HepG2 (cell line): ENCODE data around the gene TUBB. TPM values are rescaled to one million over a fixed set of nuclear protein-coding genes. Genes with fewer than 3 reads are reported as not detected.

Experiments used
- ARNT ChIP-seq: fragments of 450-650 bp; IDR thresholded peaks from 2 replicates; pipeline ENCODE4 v1.6.1; 2017
- CREB1 ChIP-seq, 2 experiments: fragments of 450-650 bp in 1 of 2; IDR thresholded peaks; 2 replicates each; pipeline ENCODE4 v1.6.1; 2016 to 2017; ENCODE audit warnings: control low read depth in 1 of 2, mild to moderate bottlenecking in 1 of 2, missing compliant biosample characterization in 1 of 2, missing genetic modification characterization in 1 of 2
- DBP ChIP-seq: sonication (generic); formaldehyde crosslinking; IDR thresholded peaks from 2 replicates; pipeline ENCODE4 v1.4.0; 2020; ENCODE audit warnings: missing genetic modification reagents; ENCODE audit errors: not compliant biosample characterization
- FOXC1 ChIP-seq: sonication (generic); formaldehyde crosslinking; IDR thresholded peaks from 2 replicates; pipeline ENCODE4 v1.8.0; 2022; ENCODE audit warnings: mild to moderate bottlenecking, missing genetic modification reagents, borderline replicate concordance
- GLI4 ChIP-seq: sonication (generic); formaldehyde crosslinking; IDR thresholded peaks from 2 replicates; pipeline ENCODE4 v1.5.1; 2020; ENCODE audit warnings: missing genetic modification reagents, mild to moderate bottlenecking, moderate library complexity, borderline replicate concordance
- KLF13 ChIP-seq: sonication (generic); formaldehyde crosslinking; IDR thresholded peaks from 2 replicates; pipeline ENCODE4 v1.4.0; 2020; ENCODE audit warnings: mild to moderate bottlenecking, missing genetic modification reagents
- PCBP2 ChIP-seq: fragments of 200-400 bp; formaldehyde crosslinking; optimal IDR thresholded peaks from 2 replicates; pipeline ENCODE3; 2018; ENCODE audit warnings: low read length, low read depth; ENCODE audit not compliant: poor library complexity, severe bottlenecking
- SNAPC2 ChIP-seq: sonication (generic); formaldehyde crosslinking; IDR thresholded peaks from 2 replicates; pipeline ENCODE4 v1.8.1; 2022; ENCODE audit warnings: mild to moderate bottlenecking, missing genetic modification reagents
- SP5 ChIP-seq: IDR thresholded peaks from 2 replicates; pipeline ENCODE4 v1.6.1; 2016; ENCODE audit warnings: low read depth, borderline replicate concordance
- STAG1 ChIP-seq: sonication (generic); formaldehyde crosslinking; IDR thresholded peaks from 2 replicates; pipeline ENCODE4 v1.4.0; 2020; ENCODE audit warnings: missing genetic modification reagents
- TCF12 ChIP-seq, 2 experiments: fragments of 450-650 bp in 1 of 2; sonication (generic) in 1 of 2; formaldehyde crosslinking in 1 of 2; IDR thresholded peaks; 2 replicates each; pipeline versions ENCODE4 v1.6.1 to v1.8.0; 2017 to 2022; ENCODE audit warnings: antibody characterized with exemption in 1 of 2, mild to moderate bottlenecking in 1 of 2, missing genetic modification reagents in 1 of 2, moderate library complexity in 1 of 2
- TFAP4 ChIP-seq: sonication (generic); IDR thresholded peaks from 2 replicates; pipeline ENCODE4 v1.6.1; 2016; ENCODE audit warnings: low read depth, borderline replicate concordance
- YEATS4 ChIP-seq: sonication (generic); formaldehyde crosslinking; IDR thresholded peaks from 2 replicates; pipeline ENCODE4 v1.4.0; 2020; ENCODE audit warnings: missing genetic modification reagents, borderline replicate concordance
- ZNF280B ChIP-seq: sonication (generic); formaldehyde crosslinking; IDR thresholded peaks from 2 replicates; pipeline ENCODE4 v1.5.0; 2020; ENCODE audit warnings: missing genetic modification reagents, mild to moderate bottlenecking, borderline replicate concordance
- ZNF337 ChIP-seq: sonication (generic); formaldehyde crosslinking; IDR thresholded peaks from 2 replicates; pipeline ENCODE4 v1.5.1; 2020; ENCODE audit warnings: missing genetic modification reagents, low read depth, mild to moderate bottlenecking, borderline replicate concordance
- ZNF33B ChIP-seq: sonication (generic); formaldehyde crosslinking; IDR thresholded peaks from 2 replicates; pipeline ENCODE4 v1.5.1; 2020; ENCODE audit warnings: mild to moderate bottlenecking, missing genetic modification reagents
- ZNF350 ChIP-seq: sonication (generic); formaldehyde crosslinking; IDR thresholded peaks from 2 replicates; pipeline ENCODE4 v1.4.0; 2020; ENCODE audit warnings: mild to moderate bottlenecking, low read depth, missing genetic modification reagents, borderline replicate concordance
- ZNF513 ChIP-seq: sonication (generic); formaldehyde crosslinking; conservative IDR thresholded peaks from 2 replicates; pipeline ENCODE4 v1.5.0; 2020; ENCODE audit warnings: missing genetic modification reagents
- ZNF577 ChIP-seq: sonication (generic); formaldehyde crosslinking; IDR thresholded peaks from 2 replicates; pipeline ENCODE4 v1.4.0; 2020; ENCODE audit warnings: mild to moderate bottlenecking, low read depth, missing genetic modification reagents, borderline replicate concordance
- ZNF691 ChIP-seq: sonication (generic); formaldehyde crosslinking; IDR thresholded peaks from 2 replicates; pipeline ENCODE4 v1.4.0; 2020; ENCODE audit warnings: missing genetic modification reagents, low read depth, mild to moderate bottlenecking, borderline replicate concordance
- ZNF746 ChIP-seq: sonication (generic); formaldehyde crosslinking; IDR thresholded peaks from 2 replicates; pipeline ENCODE4 v1.8.0; 2022; ENCODE audit warnings: mild to moderate bottlenecking, missing genetic modification reagents
- ZNF816 ChIP-seq: sonication (generic); formaldehyde crosslinking; IDR thresholded peaks from 2 replicates; pipeline ENCODE4 v1.8.0; 2022; ENCODE audit warnings: missing genetic modification reagents, mild to moderate bottlenecking, borderline replicate concordance
- polyA plus RNA-seq, 8 experiments: library from polyadenylated mRNA; depleted of rRNA in 3 of 8; stranded (reverse) in 7 of 8; unstranded in 1 of 8; fragments of >200 nt; fragmentation: Illumina TruSeq in 4 of 8; extraction: Trizol in 4 of 8; gene quantifications; 2 replicates each; pipeline versions ENCODE4 v1.2.1 to v1.2.3, GENCODE V29; 2011 to 2016; ENCODE audit warnings: low read depth in 4 of 8, missing spikeins in 1 of 8, mixed read lengths in 1 of 8; ENCODE audit not compliant: insufficient read depth in 1 of 8
- total RNA-seq, 5 experiments: library from RNA; depleted of rRNA; stranded (reverse); fragments of >200 nt; fragmentation: Illumina TruSeq; extraction: Trizol; gene quantifications; 2 replicates each; pipeline ENCODE4 v1.2.3, GENCODE V29; 2016; ENCODE audit warnings: low read depth in 1 of 5

The TUBB gene
- total and polyA plus RNA-seq, 2 of the 13 experiments (the other 11 are each of a cell fraction or from before 2014, with no cell fraction given) = 911 to 1,163 TPM

GRCh38 chr6:30686908-30687658 is 33.1 kb upstream of the TUBB start (continued):
- no peak for TF ChIP-seq ZNF577 (CRISPR knock-in tag)
- 0 out of 2 replicates have a peak, but pooled peaks have one; percentile 3 for TF ChIP-seq ZNF691 (CRISPR knock-in tag)
- TF ChIP-seq ZNF337 (CRISPR knock-in tag) = no peak
- no peak for TF ChIP-seq DBP (CRISPR knock-in tag)
- no peak for TF ChIP-seq STAG1
- TF ChIP-seq ZNF513 (CRISPR knock-in tag) = no peak
- TF ChIP-seq SP5 (CRISPR knock-in tag) = peak; percentile 40; the same call in 1 of the 2 replicates
- peak; percentile 41; the same call in 1 of the 2 replicates for TF ChIP-seq FOXC1
- TF ChIP-seq SNAPC2 (CRISPR knock-in tag) = peak; percentile 40; the same call in 1 of the 2 replicates
- TF ChIP-seq TCF12 (IDR thresholded peaks at IDR 0.05) = no peak
- peak; percentile 46; the same call in 1 of the 2 replicates for TF ChIP-seq TCF12 (CRISPR knock-in tag; IDR thresholded peaks at IDR 0.05)
- 0 out of 2 replicates have a peak, but pooled peaks have one; percentile 32 for TF ChIP-seq ZNF350 (CRISPR knock-in tag)
- TF ChIP-seq ZNF280B (CRISPR knock-in tag) = no peak; the same call in 1 of the 2 replicates
- peak; percentile 45; the same call in 1 of the 2 replicates for TF ChIP-seq ZNF746 (CRISPR knock-in tag)
- TF ChIP-seq TFAP4 = peak; percentile 22; the same call in 1 of the 2 replicates
- TF ChIP-seq PCBP2 = peak; percentile 83
- TF ChIP-seq ZNF816 (CRISPR knock-in tag) = no peak
- TF ChIP-seq CREB1 (IDR thresholded peaks at IDR 0.05) = no peak
- no peak for TF ChIP-seq CREB1 (CRISPR knock-in tag; IDR thresholded peaks at IDR 0.05)
- no peak for TF ChIP-seq KLF13
- peak; percentile 40; the same call in 1 of the 2 replicates for TF ChIP-seq YEATS4 (CRISPR knock-in tag)
- TF ChIP-seq GLI4 (CRISPR knock-in tag) = no peak
- no peak for TF ChIP-seq ARNT
- peak; percentile 79; the same call in 1 of the 2 replicates for TF ChIP-seq ZNF33B (CRISPR knock-in tag)
